Mesenchymal stem cell (in vitro differentiated cells and primary cell): ENCODE measurements around the gene VGF. TPM values are rescaled to one million over a fixed set of nuclear protein-coding genes. Genes with fewer than 3 reads are reported as not detected.

ENCODE experiments used
- DNase-seq: peaks from one replicate; pipeline ENCODE4 v3.0.0-alpha.2; 2013
- H2AFZ ChIP-seq: one replicate; pipeline ENCODE4 v1.6.1; 2013; ENCODE audit warnings: low read depth, mild to moderate bottlenecking, control low read depth, inconsistent platforms, low read length, moderate library complexity
- H2AK5ac ChIP-seq: 2 replicates; pipeline ENCODE4 v1.6.1; 2013; ENCODE audit warnings: low read length, moderate library complexity, mild to moderate bottlenecking, inconsistent platforms; ENCODE audit not compliant: severe bottlenecking
- H2BK120ac ChIP-seq: one replicate; pipeline ENCODE4 v1.6.1; 2013; ENCODE audit warnings: low read depth, mild to moderate bottlenecking, inconsistent platforms, low read length, moderate library complexity
- H2BK12ac ChIP-seq, 2 experiments: one replicate each; pipeline ENCODE4 v1.6.1; 2013; ENCODE audit warnings: inconsistent platforms in 2 of 2, low read length in 2 of 2, mild to moderate bottlenecking in 2 of 2, moderate library complexity in 2 of 2, control low read depth in 1 of 2
- H2BK15ac ChIP-seq: one replicate; pipeline ENCODE4 v1.6.1; 2013; ENCODE audit warnings: mild to moderate bottlenecking, low read depth, inconsistent platforms; ENCODE audit not compliant: poor library complexity, severe bottlenecking
- H2BK5ac ChIP-seq: 2 replicates; pipeline ENCODE4 v1.6.1; 2013; ENCODE audit warnings: low read depth, mild to moderate bottlenecking, low read length, control low read depth, inconsistent platforms; ENCODE audit not compliant: poor library complexity, severe bottlenecking
- H3K14ac ChIP-seq, 2 experiments: one replicate each; pipeline ENCODE4 v1.6.1; 2013; ENCODE audit warnings: inconsistent platforms in 2 of 2, low read length in 2 of 2, control low read depth in 1 of 2, mild to moderate bottlenecking in 1 of 2, moderate library complexity in 1 of 2
- H3K18ac ChIP-seq, 2 experiments: one replicate each; pipeline ENCODE4 v1.6.1; 2013; ENCODE audit warnings: inconsistent platforms in 2 of 2, low read length in 2 of 2, control low read depth in 1 of 2, low read depth in 1 of 2, mild to moderate bottlenecking in 1 of 2
- H3K23ac ChIP-seq, 2 experiments: one replicate each; pipeline ENCODE4 v1.6.1; 2013; ENCODE audit warnings: inconsistent platforms in 2 of 2, low read length in 2 of 2, mild to moderate bottlenecking in 2 of 2, moderate library complexity in 2 of 2, control low read depth in 1 of 2
- H3K27ac ChIP-seq: 2 replicates; pipeline ENCODE4 v1.5.1; 2013; ENCODE audit warnings: mild to moderate bottlenecking, moderate library complexity, low read length, control low read depth, inconsistent platforms; ENCODE audit not compliant: poor library complexity, severe bottlenecking
- H3K27me3 ChIP-seq, 2 experiments: 2 replicates each; pipeline versions ENCODE4 v1.6.1 to v1.7.0; 2013; ENCODE audit warnings: low read length in 2 of 2, mild to moderate bottlenecking in 2 of 2, moderate library complexity in 2 of 2, control low read depth in 1 of 2, inconsistent platforms in 1 of 2; ENCODE audit not compliant: control insufficient read depth in 1 of 2, insufficient read depth in 1 of 2
- H3K36me3 ChIP-seq, 2 experiments: 2 replicates each; pipeline versions ENCODE4 v1.6.1 to v1.7.0; 2013; ENCODE audit warnings: low read length in 2 of 2, control low read depth in 1 of 2, inconsistent platforms in 1 of 2, low read depth in 1 of 2, mild to moderate bottlenecking in 1 of 2; ENCODE audit not compliant: insufficient read depth in 2 of 2, control insufficient read depth in 1 of 2
- H3K4ac ChIP-seq, 2 experiments: one replicate each; pipeline ENCODE4 v1.6.1; 2013; ENCODE audit warnings: inconsistent platforms in 2 of 2, low read length in 2 of 2, mild to moderate bottlenecking in 2 of 2, moderate library complexity in 2 of 2, control low read depth in 1 of 2, low read depth in 1 of 2
- H3K4me1 ChIP-seq: 2 replicates; pipeline ENCODE4 v1.6.1; 2013; ENCODE audit warnings: low read depth, low read length, control low read depth; ENCODE audit not compliant: control insufficient read depth, insufficient read depth
- H3K4me2 ChIP-seq: 2 replicates; pipeline ENCODE4 v1.6.1; 2013; ENCODE audit warnings: low read length, mild to moderate bottlenecking, inconsistent platforms; ENCODE audit not compliant: poor library complexity, severe bottlenecking
- H3K4me3 ChIP-seq, 2 experiments: 2 replicates each; pipeline versions ENCODE4 v1.5.1 to v1.7.0; 2013; ENCODE audit warnings: low read length in 2 of 2, mild to moderate bottlenecking in 2 of 2, control low read depth in 1 of 2, low read depth in 1 of 2; ENCODE audit not compliant: insufficient read depth in 1 of 2
- H3K79me1 ChIP-seq: replicated peaks from 2 replicates; pipeline ENCODE4 v1.6.1; 2013; ENCODE audit warnings: mild to moderate bottlenecking, control low read depth, low read length, inconsistent platforms; ENCODE audit not compliant: poor library complexity, severe bottlenecking
- H3K9ac ChIP-seq: 2 replicates; pipeline ENCODE4 v1.7.0; 2013; ENCODE audit warnings: mild to moderate bottlenecking, low read length, moderate library complexity
- H3K9me3 ChIP-seq: 2 replicates; pipeline ENCODE4 v1.7.0; 2013; ENCODE audit warnings: mild to moderate bottlenecking, low read length; ENCODE audit not compliant: control insufficient read depth
- H4K8ac ChIP-seq: one replicate; pipeline ENCODE4 v1.6.1; 2013; ENCODE audit warnings: inconsistent platforms, mild to moderate bottlenecking, low read length, moderate library complexity
- H4K91ac ChIP-seq: one replicate; pipeline ENCODE4 v1.6.1; 2013; ENCODE audit warnings: mild to moderate bottlenecking, low read length, inconsistent platforms
- WGBS: methylation state at CpG from one replicate; pipeline ENCODE4 v1.1.7; 2013; ENCODE audit warnings: mixed read lengths; 5-methylcytosine and 5-hydroxymethylcytosine counted together
- polyA plus RNA-seq, 2 experiments: library from polyadenylated mRNA; stranded (reverse); fragments of 200-250 nt; gene quantifications; one replicate each; pipeline ENCODE4 v1.2.3, GENCODE V29; 2013

VGF gene
- polyA plus RNA-seq (2013, experiment 1 of 2): 0.04 TPM
- 0.05 TPM for polyA plus RNA-seq (2013, experiment 2 of 2)

DNA sequence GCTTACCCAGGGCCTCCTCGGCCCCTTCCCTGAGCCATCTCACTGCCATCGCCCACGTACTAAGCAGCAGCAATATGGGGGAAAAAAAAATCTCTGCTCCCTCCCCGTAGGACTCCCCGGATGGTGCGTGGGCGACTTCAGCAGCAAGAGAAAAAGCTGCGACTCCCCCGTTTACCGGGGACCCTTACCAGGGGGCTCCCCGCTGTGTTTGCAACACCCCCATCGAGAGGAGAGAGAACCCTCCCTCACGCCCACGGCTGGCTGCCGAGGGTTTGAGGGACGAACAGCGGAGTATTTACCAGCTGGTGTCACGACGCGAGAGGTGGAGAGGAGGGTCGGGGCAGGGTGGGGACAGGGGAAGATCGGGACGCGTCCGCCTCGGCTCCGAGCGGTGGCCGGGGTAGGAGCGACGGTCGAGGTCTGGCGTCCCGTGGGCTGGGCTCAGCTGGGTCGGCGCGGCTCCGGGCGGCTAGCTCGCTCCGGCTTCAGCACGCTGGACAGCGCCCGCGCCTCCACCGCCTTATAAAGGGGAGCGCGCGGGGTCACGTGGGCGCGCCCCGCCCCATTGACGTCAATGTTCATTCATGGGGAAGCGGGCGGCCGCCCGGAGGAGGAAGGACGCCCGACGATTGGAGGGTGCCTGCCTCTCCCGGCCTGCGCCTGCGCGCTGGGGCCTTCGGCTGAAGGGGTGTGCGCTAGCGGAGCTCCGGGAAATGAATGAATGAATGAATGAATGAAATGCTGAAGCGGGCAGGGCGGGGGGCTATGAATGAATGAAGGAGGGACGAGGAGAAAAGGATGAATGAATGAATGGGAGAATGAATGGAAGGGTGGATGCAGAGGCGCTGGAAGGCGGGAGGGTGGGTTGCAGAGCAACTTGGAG is at the start of gene VGF:
TSS of gene VGF (minus strand) at position 495 of the 883 bp plus-strand sequence. CDS start 726 bp downstream, outside the sequence.
- Histone ChIP-seq H2AFZ (no peak within 1 kb of the TSS), H3K4me2 (peak within 1 kb of the TSS; percentile 92), H2AK5ac (no peak within 1 kb of the TSS), H3K9ac (no peak within 1 kb of the TSS), H3K4me3 (peak within 1 kb of the TSS in 1 of 2 experiments; percentile 71), H2BK5ac (no peak within 1 kb of the TSS), H3K79me1 (no peaks in the 10 kb centered on the region), H4K91ac (no peak within 1 kb of the TSS), H3K18ac (no peak within 1 kb of the TSS), H4K8ac (no peak within 1 kb of the TSS), H3K4ac (no peak within 1 kb of the TSS), H2BK15ac (no peak within 1 kb of the TSS), H2BK12ac (no peak within 1 kb of the TSS), H3K14ac (no peak within 1 kb of the TSS), H3K4me1 (peaks cover 65% of the 10 kb centered on the region), H3K23ac (peak within 1 kb of the TSS in 1 of 2 experiments; percentile 42), H3K9me3 (no peaks in the 10 kb centered on the region), H3K27ac (no peak within 1 kb of the TSS), H2BK120ac (no peak within 1 kb of the TSS), H3K27me3 (peaks cover 55 to 68% of the 10 kb centered on the region in 2 experiments), H3K36me3 (peaks cover 11 to 15% of the 10 kb centered on the region in 2 experiments)
- WGBS: 2% methylated on average over 74 of the region's 74 CpGs
- peak; percentile 93 for DNase-seq

DNA sequence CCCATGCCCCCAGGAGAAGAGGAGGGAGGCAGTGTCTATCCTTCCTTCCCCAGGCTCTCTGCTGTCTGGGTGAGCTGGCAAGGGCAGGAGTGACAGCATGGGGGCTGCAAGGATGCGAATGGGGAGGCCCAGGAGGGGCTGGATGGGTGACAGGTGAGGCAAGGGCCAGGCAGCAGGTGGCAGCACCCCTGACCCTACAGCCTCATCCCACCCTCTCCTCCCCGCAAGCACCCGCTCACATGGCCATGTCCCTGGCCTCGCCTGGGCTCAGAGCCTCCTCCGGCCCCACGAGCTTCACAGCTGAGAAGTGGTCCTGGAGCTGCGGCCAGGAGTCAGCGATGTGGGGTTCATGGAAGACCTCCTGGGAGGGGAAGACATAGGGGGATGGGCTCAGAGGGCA is 46.6 kb upstream of the VGF start:
- no peak overlapping the region for H3K9ac ChIP-seq
- no peak overlapping the region for H3K4ac ChIP-seq
- no peaks in the 10 kb centered on the region for H3K27me3 ChIP-seq
- H4K91ac ChIP-seq: no peak overlapping the region
- H3K18ac ChIP-seq: no peak overlapping the region
- peaks cover 13% of the 10 kb centered on the region for H3K79me1 ChIP-seq
- H2BK5ac ChIP-seq: no peak overlapping the region
- H3K4me2 ChIP-seq: no peak overlapping the region
- no peak overlapping the region for H3K14ac ChIP-seq
- H4K8ac ChIP-seq: no peak overlapping the region
- no peak overlapping the region for H2BK120ac ChIP-seq
- H3K4me3 ChIP-seq: no peak overlapping the region
- peaks cover 75 to 76% of the 10 kb centered on the region in 2 experiments for H3K36me3 ChIP-seq
- no peak overlapping the region for H2BK15ac ChIP-seq
- no peak overlapping the region for H2AFZ ChIP-seq
- no peak overlapping the region for H3K23ac ChIP-seq
- no peak overlapping the region for H2AK5ac ChIP-seq
- no peak overlapping the region for H2BK12ac ChIP-seq
- H3K9me3 ChIP-seq: no peaks in the 10 kb centered on the region
- DNase-seq: no peak
- H3K27ac ChIP-seq: no peak overlapping the region
- WGBS: 92% methylated on average over 6 of the region's 8 CpGs
- H3K4me1 ChIP-seq: peaks cover 19% of the 10 kb centered on the region

- Histone ChIP-seq H4K8ac (no peak overlapping the region), H3K9ac (no peak overlapping the region), H3K79me1 (peaks cover 12% of the 10 kb centered on the region), H4K91ac (no peak overlapping the region), H3K9me3 (no peaks in the 10 kb centered on the region), H3K18ac (no peak overlapping the region), H2BK15ac (no peak overlapping the region), H3K27ac (no peak overlapping the region), H2BK120ac (no peak overlapping the region), H2AK5ac (no peak overlapping the region), H3K4me1 (peaks cover 19% of the 10 kb centered on the region), H3K36me3 (peaks cover 78 to 79% of the 10 kb centered on the region in 2 experiments), H3K23ac (no peak overlapping the region), H3K14ac (no peak overlapping the region), H2AFZ (no peak overlapping the region), H3K27me3 (no peaks in the 10 kb centered on the region), H2BK12ac (no peak overlapping the region), H3K4ac (no peak overlapping the region), H2BK5ac (no peak overlapping the region), H3K4me3 (no peak overlapping the region), H3K4me2 (no peak overlapping the region)
- DNase-seq: no peak
- WGBS: 98% methylated on average over 24 of the region's 24 CpGs
These were observed 46.1 kb upstream of the VGF start for GRCh38 chr7:101211501-101211900.

DNA sequence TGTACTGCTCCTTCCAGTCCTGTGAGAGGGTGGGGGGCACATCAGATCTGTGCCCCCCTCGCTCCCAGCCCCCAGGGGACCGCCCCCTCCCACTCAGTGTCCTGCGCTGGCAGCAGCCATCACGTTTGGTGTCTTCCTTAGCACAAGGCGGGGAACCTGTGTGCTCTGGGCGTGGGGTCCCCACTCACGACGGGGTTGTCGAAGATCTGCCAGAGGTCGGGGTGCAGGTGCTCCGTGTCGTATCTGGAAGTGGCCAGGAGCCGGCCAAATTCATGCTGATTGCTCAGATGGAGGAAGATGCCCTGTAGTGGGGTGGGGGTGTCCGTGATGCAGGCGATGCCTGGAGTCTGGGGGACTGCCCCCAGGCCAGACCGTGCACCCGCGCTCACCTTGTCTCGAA is 44.8 kb upstream of the VGF start:
- Histone ChIP-seq H3K4ac (no peak overlapping the region), H3K4me2 (no peak overlapping the region), H3K18ac (no peak overlapping the region), H2AFZ (no peak overlapping the region), H3K23ac (no peak overlapping the region), H3K14ac (no peak overlapping the region), H2BK120ac (no peak overlapping the region), H3K9me3 (no peaks in the 10 kb centered on the region), H2AK5ac (no peak overlapping the region), H2BK5ac (no peak overlapping the region), H3K4me3 (no peak overlapping the region), H3K79me1 (peaks cover 3% of the 10 kb centered on the region), H3K9ac (no peak overlapping the region), H3K27me3 (no peaks in the 10 kb centered on the region), H3K27ac (no peak overlapping the region), H2BK12ac (no peak overlapping the region), H4K8ac (no peak overlapping the region), H3K36me3 (peaks cover 79 to 81% of the 10 kb centered on the region in 2 experiments), H2BK15ac (no peak overlapping the region), H4K91ac (no peak overlapping the region), H3K4me1 (peaks cover 14% of the 10 kb centered on the region)
- no peak for DNase-seq
- 97% methylated on average over 19 of the region's 19 CpGs for WGBS
